BE2C (cell line): ENCODE data around the gene ARVCF.

Experiments
- DNase-seq: peaks from one replicate; pipeline ENCODE4 v3.0.0-alpha.2; 2020
- H3K27me3 ChIP-seq: fragments of 250-450 bp; sonication (Bioruptor Pico); 2 replicates; pipeline ENCODE4 v1.5.1; 2020; ENCODE audit warnings: mild to moderate bottlenecking
- H3K36me3 ChIP-seq: fragments of 250-450 bp; sonication (Bioruptor Pico); 2 replicates; pipeline ENCODE4 v1.5.1; 2020; ENCODE audit warnings: mild to moderate bottlenecking
- H3K4me1 ChIP-seq: fragments of 250-450 bp; sonication (Bioruptor Pico); 2 replicates; pipeline ENCODE4 v1.5.1; 2020
- H3K4me3 ChIP-seq: 2 replicates; pipeline ENCODE4 v1.5.1; 2011; ENCODE audit warnings: low read depth, low read length
- H3K9me3 ChIP-seq: fragments of 250-450 bp; sonication (Bioruptor Pico); 2 replicates; pipeline ENCODE4 v1.5.1; 2020
- TF ChIP-seq, protein P1 (sequence below): IDR thresholded peaks from 2 replicates; pipeline ENCODE4 v1.5.1; 2012; ENCODE audit warnings: mild to moderate bottlenecking, low read depth, low read length

ARVCF gene

DNA sequence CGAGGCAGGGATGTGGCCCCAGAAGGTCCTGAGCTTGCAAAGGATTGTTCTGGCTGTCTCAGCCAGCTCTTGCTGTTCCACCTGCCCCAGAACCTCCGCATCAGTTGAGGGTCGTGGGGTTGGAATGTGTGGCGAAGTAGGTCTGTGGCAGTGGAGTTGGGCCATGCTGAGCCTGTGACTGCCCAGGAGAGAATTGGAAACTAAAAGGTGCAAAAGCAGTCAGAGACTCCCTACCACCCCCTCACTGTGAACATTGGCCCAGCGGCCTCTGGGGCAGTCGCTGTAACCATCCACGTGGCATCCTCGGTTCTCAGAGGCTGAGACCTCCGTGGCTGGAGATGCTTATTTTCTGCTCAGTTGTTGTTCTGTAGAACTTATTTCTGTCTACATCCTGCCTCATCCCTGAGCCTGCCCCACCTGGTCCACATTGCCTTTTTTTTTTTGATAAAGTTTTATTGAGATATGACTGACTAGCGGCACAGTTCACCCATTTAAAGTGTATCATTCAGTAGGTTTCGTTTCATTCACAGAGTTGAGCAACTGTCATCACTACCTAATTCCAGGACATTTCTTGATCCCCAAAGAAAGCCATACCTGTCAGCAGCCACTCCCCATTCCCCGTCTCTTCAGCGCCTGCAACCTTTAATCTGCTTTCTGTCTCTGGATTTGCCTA, 41.1 kb upstream of the ARVCF start:
- Histone ChIP-seq H3K36me3 (no peaks in the 10 kb centered on the region; the same call in 1 of the 2 replicates), H3K27me3 (no peaks in the 10 kb centered on the region), H3K4me3 (no peak overlapping the region), H3K4me1 (no peaks in the 10 kb centered on the region), H3K9me3 (no peaks in the 10 kb centered on the region)
- TF ChIP-seq, protein P1, sequence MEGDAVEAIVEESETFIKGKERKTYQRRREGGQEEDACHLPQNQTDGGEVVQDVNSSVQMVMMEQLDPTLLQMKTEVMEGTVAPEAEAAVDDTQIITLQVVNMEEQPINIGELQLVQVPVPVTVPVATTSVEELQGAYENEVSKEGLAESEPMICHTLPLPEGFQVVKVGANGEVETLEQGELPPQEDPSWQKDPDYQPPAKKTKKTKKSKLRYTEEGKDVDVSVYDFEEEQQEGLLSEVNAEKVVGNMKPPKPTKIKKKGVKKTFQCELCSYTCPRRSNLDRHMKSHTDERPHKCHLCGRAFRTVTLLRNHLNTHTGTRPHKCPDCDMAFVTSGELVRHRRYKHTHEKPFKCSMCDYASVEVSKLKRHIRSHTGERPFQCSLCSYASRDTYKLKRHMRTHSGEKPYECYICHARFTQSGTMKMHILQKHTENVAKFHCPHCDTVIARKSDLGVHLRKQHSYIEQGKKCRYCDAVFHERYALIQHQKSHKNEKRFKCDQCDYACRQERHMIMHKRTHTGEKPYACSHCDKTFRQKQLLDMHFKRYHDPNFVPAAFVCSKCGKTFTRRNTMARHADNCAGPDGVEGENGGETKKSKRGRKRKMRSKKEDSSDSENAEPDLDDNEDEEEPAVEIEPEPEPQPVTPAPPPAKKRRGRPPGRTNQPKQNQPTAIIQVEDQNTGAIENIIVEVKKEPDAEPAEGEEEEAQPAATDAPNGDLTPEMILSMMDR, result no peak
- no peak for DNase-seq

DNA sequence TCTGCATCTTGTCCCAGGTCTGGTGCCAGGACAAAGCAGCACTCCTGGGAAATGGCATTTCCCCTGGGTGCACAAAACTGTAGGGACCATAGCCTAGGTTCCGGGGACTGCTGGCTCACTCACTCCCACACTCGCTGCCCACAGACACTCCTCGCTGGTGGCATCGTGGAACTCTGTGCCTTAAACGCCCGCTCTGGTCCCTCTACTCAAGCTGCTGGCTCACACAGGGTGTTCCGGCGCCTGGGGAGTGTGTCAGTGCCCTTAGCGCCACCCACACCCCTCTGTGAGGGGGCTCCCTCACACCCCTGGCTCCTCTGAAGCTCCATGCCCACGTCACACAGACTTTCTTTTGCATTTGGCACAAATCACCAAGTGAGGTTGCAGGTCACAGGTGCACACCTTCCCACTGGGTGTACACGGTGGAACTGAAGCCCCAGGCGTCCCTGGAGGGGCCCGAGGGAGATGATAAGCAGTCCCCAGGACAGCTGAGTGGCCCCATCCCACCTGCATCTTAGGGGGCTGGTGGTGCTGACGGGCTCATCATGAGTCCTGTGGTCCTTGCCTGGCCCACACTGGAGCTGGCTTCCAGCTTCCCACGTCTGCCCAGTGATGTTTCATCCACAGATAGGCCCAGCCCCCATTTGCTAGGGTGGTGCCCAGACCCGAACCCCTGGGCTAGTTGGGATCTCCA, 40.2 kb upstream of the ARVCF start:
- no peaks in the 10 kb centered on the region for H3K4me1 ChIP-seq
- no peaks in the 10 kb centered on the region for H3K9me3 ChIP-seq
- no peaks in the 10 kb centered on the region; the same call in 1 of the 2 replicates for H3K36me3 ChIP-seq
- TF ChIP-seq, protein P1, result no peak
- no peak for DNase-seq
- no peaks in the 10 kb centered on the region for H3K27me3 ChIP-seq
- no peak overlapping the region for H3K4me3 ChIP-seq

DNA sequence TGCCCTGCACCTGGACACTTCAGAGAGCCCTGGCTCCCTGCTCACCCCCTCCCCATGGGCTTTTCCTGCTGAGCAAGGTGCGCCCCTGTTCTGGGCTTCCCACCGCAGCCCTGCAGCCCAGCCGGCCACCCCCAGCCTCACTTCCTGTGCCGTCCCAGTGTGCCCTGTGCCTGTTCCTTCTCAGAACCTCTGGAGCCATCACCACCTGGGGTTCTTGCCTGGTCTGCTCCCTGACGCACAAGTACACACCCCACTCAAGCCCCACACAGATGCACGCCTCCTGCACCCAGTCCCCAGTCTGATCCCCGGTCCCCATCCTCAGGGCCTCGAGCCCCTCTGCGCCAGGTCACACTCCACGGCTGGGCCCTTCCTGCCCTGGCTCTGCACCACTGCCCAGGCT, 39.5 kb upstream of the ARVCF start:
- Histone ChIP-seq H3K9me3 (no peaks in the 10 kb centered on the region), H3K4me3 (no peak overlapping the region), H3K36me3 (no peaks in the 10 kb centered on the region; the same call in 1 of the 2 replicates), H3K27me3 (no peaks in the 10 kb centered on the region), H3K4me1 (no peaks in the 10 kb centered on the region)
- TF ChIP-seq, protein P1, result no peak
- DNase-seq, result no peak

DNA sequence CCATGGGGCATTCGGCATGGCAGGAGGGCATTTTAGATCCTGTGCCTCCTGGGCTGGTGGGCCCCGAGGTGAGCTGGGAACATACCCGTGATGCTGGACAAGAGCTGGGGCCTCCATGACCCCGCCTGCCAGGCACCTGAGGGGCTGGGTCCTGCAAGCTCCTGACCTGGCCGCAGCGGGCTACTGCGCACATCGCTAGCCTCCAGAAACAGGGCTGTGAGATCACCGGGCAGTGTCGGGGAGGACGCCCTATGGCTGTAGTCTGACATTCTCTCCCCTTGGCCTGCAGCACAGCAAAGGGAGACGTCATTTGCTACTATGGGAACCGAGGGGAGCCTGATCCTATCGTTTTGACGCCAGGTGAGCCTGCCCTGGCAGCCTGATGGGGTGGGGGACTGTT, 39.0 kb upstream of the ARVCF start:
- Histone ChIP-seq H3K4me3 (no peak overlapping the region), H3K9me3 (no peaks in the 10 kb centered on the region), H3K27me3 (no peaks in the 10 kb centered on the region), H3K36me3 (no peaks in the 10 kb centered on the region; the same call in 1 of the 2 replicates), H3K4me1 (no peaks in the 10 kb centered on the region)
- TF ChIP-seq, protein P1, result no peak
- DNase-seq, result no peak

DNA sequence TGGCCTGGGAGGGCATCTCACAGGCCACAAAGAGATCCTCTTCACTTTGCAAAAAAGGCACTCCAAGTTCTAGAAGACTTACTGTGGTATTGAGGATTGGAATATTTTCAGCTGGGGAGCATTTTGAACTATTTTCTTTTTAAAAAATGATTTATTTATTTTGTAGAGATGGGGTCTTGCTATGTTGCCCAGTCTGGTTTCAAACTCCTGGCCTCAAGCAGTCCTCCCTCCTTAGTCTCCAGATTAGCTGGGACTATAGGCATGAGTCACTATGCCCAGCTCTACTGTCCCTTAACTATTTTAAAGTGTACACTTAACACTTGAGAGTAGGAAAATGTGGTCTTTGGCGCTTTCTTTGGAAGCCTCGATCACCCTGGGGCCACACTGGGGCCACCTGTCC, 38.5 kb upstream of the ARVCF start:
- Histone ChIP-seq H3K4me3 (no peak overlapping the region), H3K4me1 (no peaks in the 10 kb centered on the region), H3K27me3 (no peaks in the 10 kb centered on the region), H3K36me3 (no peaks in the 10 kb centered on the region; the same call in 1 of the 2 replicates), H3K9me3 (no peaks in the 10 kb centered on the region)
- TF ChIP-seq, protein P1, result no peak
- no peak for DNase-seq

DNA sequence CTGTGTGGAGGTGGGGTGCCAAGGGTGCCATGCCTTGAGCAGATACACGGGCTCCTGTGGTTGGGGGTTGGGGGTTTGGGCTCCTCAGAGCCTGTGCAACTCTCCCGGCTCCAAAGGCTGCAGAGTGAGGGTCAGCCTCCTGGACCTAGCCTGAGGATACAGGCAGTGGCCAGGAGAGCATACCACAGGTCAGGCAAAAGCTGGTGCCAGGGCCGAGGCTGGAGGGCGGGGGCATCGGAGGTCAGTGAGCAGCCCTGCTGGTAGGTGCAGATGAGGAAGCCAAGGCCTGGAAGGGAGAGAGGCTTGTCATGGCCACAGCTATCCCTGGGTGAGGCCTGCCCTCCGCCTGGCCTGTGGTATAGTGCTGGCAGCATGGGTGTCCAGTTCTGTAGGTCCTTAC, 37.9 kb upstream of the ARVCF start:
- Histone ChIP-seq H3K27me3 (no peaks in the 10 kb centered on the region), H3K9me3 (no peaks in the 10 kb centered on the region), H3K4me3 (no peak overlapping the region), H3K4me1 (no peaks in the 10 kb centered on the region), H3K36me3 (no peaks in the 10 kb centered on the region; the same call in 1 of the 2 replicates)
- DNase-seq, result no peak
- TF ChIP-seq, protein P1, result no peak
